GM10248 (cell line): ENCODE data around the gene NUP93.

Experiments
- CTCF ChIA-PET: fragments of 300-600 bp; sonication (Branson Sonifier 250); formaldehyde crosslinking; extraction: SDS; loops from one replicate; lab custom pipeline; 2021; ENCODE audit warnings: antibody characterized with exemption; lab: Yijun Ruan, JAX
- POLR2A ChIA-PET: fragments of 350-650 bp; sonication (Branson Sonifier 250); formaldehyde crosslinking; extraction: SDS; loops from one replicate; lab custom pipeline; 2020; ENCODE audit warnings: antibody characterized with exemption; lab: Yijun Ruan, JAX
- DNase-seq: peaks from one replicate; pipeline ENCODE4 v3.0.0; 2012; ENCODE audit errors: extremely low spot score
- TF ChIP-seq, protein P1 (sequence below): IDR thresholded peaks from 2 replicates; pipeline ENCODE4 v1.5.1; 2012; ENCODE audit warnings: mild to moderate bottlenecking, low read depth; ENCODE audit errors: extremely low read depth, missing control alignments, control extremely low read depth

Gene NUP93

DNA sequence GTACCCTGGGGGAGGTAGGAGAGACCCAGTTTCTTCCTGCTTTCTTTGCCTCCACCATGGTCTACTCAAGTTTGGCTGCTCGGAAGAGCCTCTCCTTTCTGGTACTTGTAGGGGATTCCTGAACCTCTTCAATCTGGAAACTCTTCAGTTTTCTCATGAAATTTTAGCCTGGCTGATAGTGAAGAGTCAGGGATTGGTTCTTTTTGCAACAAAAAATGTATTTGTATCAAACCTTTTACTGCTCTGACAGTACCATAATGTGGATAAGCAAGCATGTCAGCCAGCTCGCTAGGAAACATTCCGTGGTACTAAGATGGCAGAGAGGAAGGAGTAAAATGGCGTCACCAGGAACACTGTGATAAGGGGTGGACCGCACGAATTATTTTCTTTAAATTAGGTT, 55.4 kb downstream of the NUP93 start:
- CTCF ChIA-PET, result interaction anchor here (1.3 kb wide), 2 partner anchors 10 to 33 kb away, joined by 3 read pairs; no protein-coding TSS in a partner anchor
- no peak for DNase-seq
- POLR2A ChIA-PET, result no interaction called here
- TF ChIP-seq, protein P1, sequence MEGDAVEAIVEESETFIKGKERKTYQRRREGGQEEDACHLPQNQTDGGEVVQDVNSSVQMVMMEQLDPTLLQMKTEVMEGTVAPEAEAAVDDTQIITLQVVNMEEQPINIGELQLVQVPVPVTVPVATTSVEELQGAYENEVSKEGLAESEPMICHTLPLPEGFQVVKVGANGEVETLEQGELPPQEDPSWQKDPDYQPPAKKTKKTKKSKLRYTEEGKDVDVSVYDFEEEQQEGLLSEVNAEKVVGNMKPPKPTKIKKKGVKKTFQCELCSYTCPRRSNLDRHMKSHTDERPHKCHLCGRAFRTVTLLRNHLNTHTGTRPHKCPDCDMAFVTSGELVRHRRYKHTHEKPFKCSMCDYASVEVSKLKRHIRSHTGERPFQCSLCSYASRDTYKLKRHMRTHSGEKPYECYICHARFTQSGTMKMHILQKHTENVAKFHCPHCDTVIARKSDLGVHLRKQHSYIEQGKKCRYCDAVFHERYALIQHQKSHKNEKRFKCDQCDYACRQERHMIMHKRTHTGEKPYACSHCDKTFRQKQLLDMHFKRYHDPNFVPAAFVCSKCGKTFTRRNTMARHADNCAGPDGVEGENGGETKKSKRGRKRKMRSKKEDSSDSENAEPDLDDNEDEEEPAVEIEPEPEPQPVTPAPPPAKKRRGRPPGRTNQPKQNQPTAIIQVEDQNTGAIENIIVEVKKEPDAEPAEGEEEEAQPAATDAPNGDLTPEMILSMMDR, result no peak

GRCh38 chr16:56787167-56787566, 57.2 kb downstream of the NUP93 start:
- no peak for DNase-seq
- TF ChIP-seq, protein P1, result no peak
- ChIA-PET CTCF (interaction anchor here (0.8 to 2.0 kb wide), 8 partner anchors 12 to 115 kb away, joined by 3 to 6 read pairs (median 4); no protein-coding TSS in a partner anchor), POLR2A (no interaction called here)

DNA sequence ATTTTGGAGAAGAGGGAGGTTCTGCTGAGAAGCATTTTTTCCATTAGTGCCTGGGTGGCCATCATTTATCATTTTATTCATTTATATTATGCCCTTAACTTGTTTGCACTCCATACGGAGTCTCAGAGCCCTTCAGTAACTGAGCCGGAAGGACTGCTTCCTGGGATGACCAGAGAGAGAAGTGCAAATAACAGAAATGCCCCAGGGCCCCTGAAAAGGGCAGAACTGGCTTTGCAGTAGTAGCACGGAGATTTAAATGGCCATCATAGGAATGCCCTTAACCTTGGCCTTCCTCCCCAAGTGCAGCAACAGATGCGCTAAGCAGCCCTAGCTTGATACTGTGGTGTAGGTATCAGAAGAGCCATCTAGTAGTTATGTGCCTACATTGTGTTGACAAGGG, 58.5 kb downstream of the NUP93 start:
- ChIA-PET POLR2A (no interaction called here), CTCF (interaction anchor here (1.7 to 2.7 kb wide), 4 partner anchors 11 to 212 kb away, joined by 4 to 9 read pairs (median 6); no protein-coding TSS in a partner anchor)
- TF ChIP-seq, protein P1, result no peak
- no peak for DNase-seq

- CTCF ChIA-PET, result interaction anchor here (1.0 to 2.7 kb wide), 5 partner anchors 10 to 213 kb away, joined by 3 to 9 read pairs (median 6); no protein-coding TSS in a partner anchor
- POLR2A ChIA-PET, result no interaction called here
- TF ChIP-seq, protein P1, result peak; percentile 40
- no peak for DNase-seq
Observed at GRCh38 chr16:56789360-56789759, 59.4 kb downstream of the NUP93 start.

- DNase-seq, result no peak
- ChIA-PET CTCF (interaction anchor here (1.0 to 2.8 kb wide), 14 partner anchors 9 to 91 kb away, joined by 3 to 21 read pairs (median 4); no protein-coding TSS in a partner anchor), POLR2A (no interaction called here)
- TF ChIP-seq, protein P1, result no peak
Observed at GRCh38 chr16:56792967-56793366, 63.0 kb downstream of the NUP93 start.

- TF ChIP-seq, protein P1, result peak; percentile 13
- DNase-seq, result no peak
- ChIA-PET CTCF (interaction anchor here (1.1 to 2.8 kb wide), 13 partner anchors 9 to 60 kb away, joined by 3 to 21 read pairs (median 5); no protein-coding TSS in a partner anchor), POLR2A (no interaction called here)
Observed at GRCh38 chr16:56793492-56793891, 63.6 kb downstream of the NUP93 start.
